Epithelial cell of esophagus (primary cell): ENCODE data around the gene OLA1.

ENCODE experiments used
- DNase-seq: peaks from one replicate; pipeline ENCODE4 v3.0.0; 2010; ENCODE audit warnings: low read depth
- H3K4me3 ChIP-seq: 2 replicates; pipeline ENCODE4 v1.5.1; 2011; ENCODE audit warnings: mild to moderate bottlenecking, low read length, control low read depth
- CTCF ChIP-seq: IDR thresholded peaks from 2 replicates; pipeline ENCODE4 v1.5.1; 2011; ENCODE audit warnings: low read depth, mild to moderate bottlenecking, low read length, control low read depth, inconsistent platforms; ENCODE audit not compliant: insufficient read depth; ENCODE audit errors: missing control alignments

The OLA1 gene

GRCh38 chr2:174125090-174125489 is 123.2 kb downstream of the OLA1 start:
- no peak for TF ChIP-seq CTCF
- no peak for DNase-seq
- no peak overlapping the region for H3K4me3 ChIP-seq

GRCh38 chr2:174124181-174124580 is 124.2 kb downstream of the OLA1 start:
- DNase-seq, result no peak
- no peak for TF ChIP-seq CTCF
- no peak overlapping the region for H3K4me3 ChIP-seq

GRCh38 chr2:174122185-174122584 is 126.1 kb downstream of the OLA1 start:
- no peak for TF ChIP-seq CTCF
- DNase-seq, result peak; percentile 31
- H3K4me3 ChIP-seq, result no peak overlapping the region

GRCh38 chr2:174121612-174122011 is 126.7 kb downstream of the OLA1 start:
- peak; percentile 74 for DNase-seq
- TF ChIP-seq CTCF, result no peak
- no peak overlapping the region for H3K4me3 ChIP-seq

- DNase-seq, result no peak
- no peak overlapping the region for H3K4me3 ChIP-seq
- TF ChIP-seq CTCF, result no peak
Observed at GRCh38 chr2:174121175-174121574, 127.2 kb downstream of the OLA1 start.

GRCh38 chr2:174120346-174120745 is 128.0 kb downstream of the OLA1 start:
- H3K4me3 ChIP-seq, result no peak overlapping the region
- no peak for TF ChIP-seq CTCF
- DNase-seq, result peak; percentile 76
